Right lobe of liver (tissue), 6 donors: ENCODE results near the gene DCC. TPM values are rescaled to one million over a fixed set of nuclear protein-coding genes. Genes with fewer than 3 reads are reported as not detected.
A peak's percentile ranks its signal among the peaks of the same experiment; 100 is the strongest.

Experiments
- ATAC-seq, 4 donors: fragments of 200-7000 bp; cut with Tn5 transposase; one replicate each; pipeline ENCODE4 v1.9.1; 2020; ENCODE audit warnings: mild to moderate bottlenecking in 4 of 4, moderate library complexity in 4 of 4
- DNase-seq, 3 donors: peaks; one replicate each; pipeline ENCODE4 v3.0.0-alpha.2; 2020
- H3K27ac ChIP-seq, 3 donors: fragments of 200-600 bp; one replicate each; pipeline ENCODE4 v1.8.0; 2022
- H3K27me3 ChIP-seq, 2 donors: fragments of 200-600 bp; one replicate each; pipeline ENCODE4 v1.8.0; 2022
- H3K36me3 ChIP-seq, 4 donors: fragments of 200-600 bp; sonication (generic) in 1 of 4; one replicate each; pipeline versions ENCODE4 v1.5.1 to v1.8.0; 2017 to 2022; ENCODE audit warnings: control low read depth in 1 of 4
- H3K4me1 ChIP-seq, 4 donors: fragments of 200-600 bp; sonication (generic) in 1 of 4; one replicate each; pipeline versions ENCODE4 v1.5.1 to v1.8.0; 2017 to 2022; ENCODE audit warnings: control low read depth in 1 of 4
- H3K4me3 ChIP-seq, 3 donors: fragments of 200-600 bp; one replicate each; pipeline ENCODE4 v1.8.0; 2022
- H3K9me3 ChIP-seq, 4 donors: fragments of 200-600 bp; sonication (generic) in 1 of 4; one replicate each; pipeline versions ENCODE4 v1.5.1 to v1.8.0; 2017 to 2022; ENCODE audit warnings: control low read depth in 1 of 4
- CTCF ChIP-seq, 4 donors: fragments of 200-600 bp in 3 of 4; fragments of 450-650 bp in 1 of 4; IDR thresholded peaks; one replicate each; pipeline versions ENCODE4 v1.5.1 to v1.8.0; 2016 to 2022; ENCODE audit warnings: antibody characterized with exemption in 4 of 4, mild to moderate bottlenecking in 2 of 4
- POLR2A ChIP-seq: fragments of 450-650 bp; IDR thresholded peaks from one replicate; pipeline ENCODE4 v1.6.1; 2017; ENCODE audit warnings: antibody characterized with exemption, mild to moderate bottlenecking
- WGBS: methylation state at CpG from one replicate; pipeline ENCODE4 v1.1.6; 2018; ENCODE audit warnings: low coverage, low lambda C conversion rate; ENCODE audit not compliant: insufficient coverage; ENCODE audit errors: missing lambda C conversion rate; 5-methylcytosine and 5-hydroxymethylcytosine counted together
- intact Hi-C, 2 donors: fragments of 100-400 bp; cut with DNase I; formaldehyde crosslinking; loops; one replicate each; pipeline versions ENCODE4 v1.11.2 to v1.14.1; 2022
- total RNA-seq, 6 experiments: library from RNA; depleted of rRNA in 2 of 6; stranded (reverse); fragments of >200 nt in 2 of 6; fragmentation: NEBNext Ultra II Directional in 3 of 6; extraction: Animal tissue kit (Norgen Biotek cat#: 25700) in 3 of 6; gene quantifications; one replicate each; pipeline versions ENCODE4 v1.1.0 to v1.2.4, GENCODE V29; 2016 to 2023
- donor health status: DM: no; HTN: yes; CAD: no.
- donor health status: DM: no; HTN: no; CAD: no.
- donor health status: DM: no; HTN: no; CAD: no.
- donor health status: DM: no; HTN: yes; CAD: no.
- donor health status: DM: no; HTN: yes; CAD: no.

Gene DCC
- total RNA-seq, 6 experiments from 2014 or later, result 0.06 TPM; not detected in 5

- TF ChIP-seq CTCF (IDR thresholded peaks at IDR 0.05), result no peak
- no peak for TF ChIP-seq POLR2A
- H3K4me1 ChIP-seq, result no peaks in the 10 kb centered on the region
- DNase-seq (peak in 1 of 3 donors; percentile 78), ATAC-seq (peak in 3 of 4 donors; percentile 9 to 67 (median 49))
- no peak overlapping the region for H3K27ac ChIP-seq
- no peaks in the 10 kb centered on the region for H3K27me3 ChIP-seq
- H3K9me3 ChIP-seq, result no peaks in the 10 kb centered on the region
- H3K4me3 ChIP-seq, result no peak overlapping the region
- intact Hi-C loops, result no loop called here
- no peaks in the 10 kb centered on the region for H3K36me3 ChIP-seq
- WGBS, result no CpG with 5 or more reads among the region's 9 CpGs
Observed at GRCh38 chr18:52869349-52869923, 529.4 kb downstream of the DCC start.

GRCh38 chr18:52869942-52870907 lies 530.2 kb downstream of the DCC start:
- H3K36me3 ChIP-seq, result no peaks in the 10 kb centered on the region
- H3K27me3 ChIP-seq, result no peaks in the 10 kb centered on the region
- H3K4me1 ChIP-seq, result no peaks in the 10 kb centered on the region
- no peak overlapping the region for H3K4me3 ChIP-seq
- DNase-seq (peak in 2 of 3 donors; percentile 47 to 52), ATAC-seq (peak in 1 of 4 donors; percentile 25)
- WGBS, result 65% methylated on average over 8 of the region's 21 CpGs
- TF ChIP-seq POLR2A, result no peak
- no peak for TF ChIP-seq CTCF (IDR thresholded peaks at IDR 0.05)
- H3K9me3 ChIP-seq, result no peaks in the 10 kb centered on the region
- H3K27ac ChIP-seq, result no peak overlapping the region
- intact Hi-C loops, result no loop called here

GRCh38 chr18:52874774-52875173 lies 534.8 kb downstream of the DCC start:
- H3K27ac ChIP-seq, result no peak overlapping the region
- 58% methylated on average over 3 of the region's 3 CpGs for WGBS
- peak in 1 of 3 donors; percentile 50 for DNase-seq
- intact Hi-C loops, result no loop called here
- TF ChIP-seq CTCF (IDR thresholded peaks at IDR 0.05), result no peak
- TF ChIP-seq POLR2A, result no peak
- no peaks in the 10 kb centered on the region for H3K27me3 ChIP-seq
- no peak overlapping the region for H3K4me3 ChIP-seq
- H3K4me1 ChIP-seq, result no peaks in the 10 kb centered on the region
- H3K36me3 ChIP-seq, result no peaks in the 10 kb centered on the region
- ATAC-seq, result no peak
- H3K9me3 ChIP-seq, result no peaks in the 10 kb centered on the region

GRCh38 chr18:52875725-52876124 lies 535.7 kb downstream of the DCC start:
- H3K4me3 ChIP-seq, result no peak overlapping the region
- no peaks in the 10 kb centered on the region for H3K36me3 ChIP-seq
- no peak overlapping the region for H3K27ac ChIP-seq
- intact Hi-C loops, result no loop called here
- 50% methylated on average over 5 of the region's 5 CpGs for WGBS
- H3K27me3 ChIP-seq, result no peaks in the 10 kb centered on the region
- ATAC-seq (no peak), DNase-seq (no peak)
- H3K4me1 ChIP-seq, result no peaks in the 10 kb centered on the region
- H3K9me3 ChIP-seq, result no peaks in the 10 kb centered on the region
- TF ChIP-seq CTCF (IDR thresholded peaks at IDR 0.05), result no peak
- no peak for TF ChIP-seq POLR2A
